NCI-H460 (cell line): ENCODE results near the gene HOXB9. TPM values are rescaled to one million over a fixed set of nuclear protein-coding genes. Genes with fewer than 3 reads are reported as not detected.

Experiments
- DNase-seq: peaks from one replicate; pipeline ENCODE4 v3.0.0-alpha.2; 2016; ENCODE audit warnings: low read depth; ENCODE audit errors: extremely low read depth
- total RNA-seq: library from RNA; depleted of rRNA; stranded (reverse); fragments of >200 nt; shearing (Covaris generic); gene quantifications from 2 replicates; pipeline ENCODE4 v1.2.3, GENCODE V29; 2014

Gene HOXB9
- total RNA-seq, 1 experiment from 2014 or later = 24.7 TPM

GRCh38 chr17:48589060-48589830 is 36.9 kb downstream of the HOXB9 start:
- no peak for DNase-seq

DNA sequence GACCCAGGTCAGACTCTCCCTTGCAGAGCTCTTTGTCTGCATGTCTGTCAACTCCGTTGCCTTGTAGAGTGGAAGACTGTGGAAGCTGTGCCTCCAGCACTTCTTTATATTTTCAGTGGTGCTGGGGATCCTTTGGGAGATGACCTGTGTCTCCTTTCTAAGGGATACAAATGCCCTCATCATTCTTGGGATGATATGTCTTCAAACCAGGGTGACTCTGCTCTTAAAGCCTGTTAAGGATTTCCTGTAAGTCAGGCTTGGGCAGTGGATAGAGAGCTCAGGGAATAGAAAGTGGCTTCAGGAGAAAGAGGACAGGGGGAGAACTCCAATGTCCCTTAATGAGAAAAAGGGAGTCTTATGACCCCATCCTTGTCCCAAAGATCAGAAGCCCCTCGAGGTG is 37.6 kb downstream of the HOXB9 start:
- DNase-seq = no peak

DNA sequence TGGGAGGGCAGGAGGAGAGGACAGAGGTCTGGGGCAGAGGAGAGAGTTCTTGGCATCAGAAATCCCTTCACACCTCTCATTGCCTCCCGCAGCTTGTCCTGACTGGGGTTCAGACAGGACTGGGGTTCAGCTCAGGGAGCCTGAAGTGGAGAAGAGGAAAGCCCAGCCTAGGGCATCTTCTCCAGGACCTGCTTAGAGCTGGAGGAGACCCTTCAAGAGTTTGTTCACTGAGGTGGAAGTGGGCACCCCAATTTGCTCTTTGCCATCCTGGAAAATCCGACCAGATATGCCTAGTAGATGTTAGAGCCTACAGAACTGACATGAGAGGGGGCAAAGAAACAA is 38.1 kb downstream of the HOXB9 start:
- no peak for DNase-seq

DNA sequence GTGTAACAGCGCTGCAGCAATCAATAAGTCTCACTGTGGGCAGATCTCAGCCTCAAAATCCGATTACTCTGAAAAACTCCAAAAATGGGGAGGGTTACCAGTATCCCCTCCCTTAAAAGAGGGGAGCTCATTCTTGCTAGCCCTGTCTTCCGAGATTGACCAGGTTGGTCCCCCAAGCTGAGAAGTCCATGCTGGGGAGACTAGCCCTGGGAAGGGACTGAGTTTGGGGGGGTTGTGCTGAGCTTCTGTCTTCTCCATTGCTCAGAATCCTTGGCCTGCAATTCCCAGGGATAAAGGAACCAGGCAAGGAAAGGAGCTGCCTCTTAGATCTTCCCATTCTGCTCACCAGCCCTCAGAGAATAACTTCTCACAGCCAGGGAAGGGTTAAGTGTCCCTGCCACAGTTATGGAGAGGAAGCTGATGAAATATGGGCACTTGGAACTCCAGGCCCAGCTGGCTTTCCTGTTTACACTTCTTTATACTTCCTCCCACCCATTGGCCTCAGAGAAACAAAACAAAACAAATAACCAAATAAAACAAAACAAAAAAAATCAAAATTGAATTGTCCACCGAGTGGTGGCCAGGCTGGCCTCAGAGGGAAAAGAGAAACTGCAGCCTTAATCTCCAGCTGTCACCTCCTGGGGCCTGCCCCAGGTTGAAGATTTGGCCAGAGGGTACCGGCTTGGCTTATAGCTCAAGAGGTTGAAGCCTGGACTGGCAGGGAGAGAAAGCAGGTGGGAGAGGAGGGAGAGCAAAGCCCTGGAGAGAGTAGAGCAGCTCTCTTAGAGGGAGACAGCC is 38.7 kb downstream of the HOXB9 start:
- no peak for DNase-seq

DNA sequence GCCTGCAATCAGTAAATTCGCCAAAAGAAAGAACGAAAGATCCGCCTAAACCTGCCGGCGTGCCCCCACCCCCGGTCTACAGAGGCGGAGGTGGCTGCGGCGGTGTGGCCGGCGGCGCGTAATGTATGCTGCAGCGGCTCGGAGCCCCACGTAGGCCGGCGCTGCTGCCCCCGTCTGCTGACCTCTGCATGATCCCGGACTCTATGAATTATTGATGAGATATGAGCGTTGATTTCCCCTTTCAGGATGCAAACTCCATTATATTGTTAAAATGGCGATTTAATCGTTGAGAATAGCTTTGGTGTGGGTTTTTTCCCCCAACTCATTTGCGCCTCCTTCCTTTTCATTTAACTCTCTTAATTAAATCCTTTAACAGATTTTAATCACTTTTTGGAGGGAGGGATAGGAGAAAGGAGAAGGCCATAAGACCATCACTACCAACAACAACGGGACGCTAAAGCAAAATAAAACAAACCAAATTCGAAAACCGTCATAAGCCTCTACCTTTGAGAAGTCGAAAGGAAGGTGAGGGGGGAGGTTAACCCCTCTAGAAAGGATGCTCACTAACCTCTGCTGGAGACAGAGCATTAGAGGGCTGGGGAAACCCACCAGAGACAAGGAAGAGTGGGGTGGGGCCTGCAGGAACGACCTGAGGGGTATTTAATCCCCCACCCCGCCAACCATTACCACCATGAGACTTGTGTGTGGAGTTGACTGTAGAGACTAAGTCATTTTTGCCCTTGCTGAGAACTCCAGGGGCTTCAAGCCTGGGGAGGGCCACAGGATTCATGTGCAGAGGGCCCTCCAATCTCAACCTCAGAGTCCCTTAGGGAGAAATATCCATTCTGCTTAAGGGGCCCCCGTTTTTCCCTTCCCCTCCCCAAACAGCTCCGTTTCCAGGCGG is 39.6 kb downstream of the HOXB9 start:
- no peak for DNase-seq

DNA sequence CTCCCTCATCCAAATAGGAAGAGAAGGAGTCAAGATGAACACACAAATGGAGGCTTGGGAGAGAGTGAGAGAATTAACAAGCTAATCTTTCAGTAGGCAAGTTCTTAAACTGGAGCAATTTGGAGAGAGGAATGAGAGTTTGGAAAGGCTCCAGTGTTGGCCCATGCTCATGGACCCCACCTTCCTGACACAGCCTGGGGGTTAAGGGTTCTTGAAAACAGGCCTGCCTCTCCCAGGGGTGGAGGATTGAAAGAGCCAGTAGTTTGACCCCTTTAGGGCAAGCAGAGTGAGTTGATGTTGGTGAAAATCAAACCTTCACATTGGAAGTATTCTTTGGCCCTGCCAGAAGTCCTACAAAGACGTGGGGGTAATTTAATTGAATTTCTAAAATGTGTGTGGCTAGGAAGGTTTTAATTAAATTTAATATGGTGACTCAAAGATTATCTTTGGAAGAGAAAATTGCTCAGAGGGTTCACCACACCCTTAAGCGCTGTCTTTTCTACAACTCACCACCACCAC is 41.9 kb downstream of the HOXB9 start:
- DNase-seq = no peak

DNA sequence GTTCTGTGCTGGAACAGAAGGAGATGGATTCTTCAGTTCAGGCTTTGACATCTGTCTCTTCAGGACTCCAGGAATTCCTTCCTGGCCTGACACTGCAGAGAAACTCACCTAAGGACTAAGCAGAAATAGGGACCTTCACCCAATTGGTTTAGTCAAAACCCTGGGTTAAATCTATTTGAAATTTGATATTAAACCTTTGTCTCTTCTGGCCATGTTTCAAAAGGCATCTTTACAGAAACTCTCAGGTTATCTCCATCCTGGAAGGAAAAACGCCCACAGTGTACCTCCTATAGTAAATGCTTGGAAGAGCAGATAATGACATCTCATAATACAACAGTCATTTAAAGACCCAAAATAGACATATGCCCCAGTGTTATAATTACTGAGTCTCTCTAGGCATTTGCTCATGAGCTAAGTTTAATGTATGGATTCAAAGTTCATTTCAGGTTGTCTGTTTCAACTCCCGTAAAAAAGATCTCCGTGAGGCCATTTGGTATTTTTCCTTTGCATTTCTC is 42.4 kb downstream of the HOXB9 start:
- DNase-seq = no peak

GRCh38 chr17:48582750-48583069 is 43.4 kb downstream of the HOXB9 start:
- no peak for DNase-seq

DNA sequence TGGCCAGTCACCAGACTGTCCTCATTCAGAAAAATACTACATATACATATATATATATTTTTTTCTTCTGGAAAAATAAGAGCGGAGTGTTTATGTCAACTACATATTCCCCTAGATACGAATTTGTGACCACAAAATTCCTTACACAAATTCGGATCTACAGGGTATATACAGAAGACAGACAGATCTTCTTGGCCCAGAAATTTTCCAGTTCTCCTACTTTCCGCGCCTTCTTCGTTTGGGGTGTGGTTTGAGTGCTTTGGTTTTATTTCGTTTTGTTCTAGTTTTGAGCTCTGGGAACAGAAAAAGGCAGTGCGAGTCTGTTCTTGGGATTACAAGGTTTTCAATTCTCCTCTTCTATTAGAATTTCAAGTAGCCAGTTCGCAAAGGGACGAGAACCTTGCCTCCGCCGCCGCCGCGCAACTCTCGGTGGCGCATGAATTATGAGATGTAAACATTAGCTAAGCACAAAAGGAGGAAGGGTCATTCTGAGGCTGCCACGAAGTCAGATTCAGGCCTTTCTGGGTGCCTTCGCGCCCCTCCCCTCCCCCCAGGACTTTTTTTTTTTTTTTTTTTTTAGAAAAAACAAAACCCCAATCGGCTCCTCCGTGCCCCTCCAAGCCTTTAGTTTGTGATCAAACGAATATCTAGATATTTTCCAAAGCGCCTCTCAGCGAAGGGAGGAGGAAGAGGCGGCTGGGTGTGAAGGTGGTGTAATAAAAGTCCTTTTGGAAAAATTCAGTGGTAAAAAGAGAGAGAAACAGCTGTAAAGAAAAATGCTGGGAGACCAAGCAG is 46.2 kb downstream of the HOXB9 start:
- no peak for DNase-seq

- DNase-seq = no peak
These were observed 46.7 kb downstream of the HOXB9 start for GRCh38 chr17:48579471-48579759.

DNA sequence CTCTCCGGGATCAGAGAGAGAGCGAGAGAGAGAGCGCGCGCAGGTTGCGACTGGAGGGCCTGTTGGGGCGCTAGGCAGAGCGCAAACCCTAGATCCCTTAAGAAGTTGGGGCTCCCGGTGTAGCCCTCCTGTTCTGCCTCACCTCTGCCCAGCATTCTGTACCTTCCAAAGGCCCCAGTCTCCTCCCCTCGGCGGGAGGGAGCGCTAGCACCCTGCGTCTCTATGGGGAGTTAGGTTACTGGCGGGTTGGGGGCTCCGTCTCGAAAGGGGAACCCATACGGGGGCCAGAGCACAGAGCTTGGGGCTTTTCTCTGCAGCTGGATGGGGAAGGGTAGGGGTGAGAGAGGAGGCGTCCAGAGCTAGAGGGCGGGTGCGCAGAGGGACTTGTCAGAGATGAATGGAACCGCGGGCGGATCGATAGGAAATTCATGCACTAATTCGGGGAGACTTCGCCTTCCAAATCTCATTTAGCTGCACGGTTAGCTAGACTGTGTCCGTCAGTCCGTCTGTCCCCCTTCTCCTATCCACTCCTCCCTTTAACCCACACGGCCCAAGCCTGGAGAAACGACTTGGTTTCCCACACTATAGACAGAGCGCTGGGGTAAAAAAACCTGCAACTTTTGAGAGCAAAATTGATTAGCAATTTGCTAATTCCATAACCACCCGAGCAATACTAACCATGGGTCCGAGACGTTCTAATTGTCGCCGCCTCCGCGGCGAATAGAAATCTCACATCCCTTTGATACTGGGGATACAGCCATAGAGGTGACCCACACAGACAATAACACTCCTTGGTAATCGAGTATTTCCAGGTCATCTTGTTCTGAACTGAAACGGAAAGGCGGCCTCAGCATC is 47.3 kb downstream of the HOXB9 start:
- no peak for DNase-seq

DNA sequence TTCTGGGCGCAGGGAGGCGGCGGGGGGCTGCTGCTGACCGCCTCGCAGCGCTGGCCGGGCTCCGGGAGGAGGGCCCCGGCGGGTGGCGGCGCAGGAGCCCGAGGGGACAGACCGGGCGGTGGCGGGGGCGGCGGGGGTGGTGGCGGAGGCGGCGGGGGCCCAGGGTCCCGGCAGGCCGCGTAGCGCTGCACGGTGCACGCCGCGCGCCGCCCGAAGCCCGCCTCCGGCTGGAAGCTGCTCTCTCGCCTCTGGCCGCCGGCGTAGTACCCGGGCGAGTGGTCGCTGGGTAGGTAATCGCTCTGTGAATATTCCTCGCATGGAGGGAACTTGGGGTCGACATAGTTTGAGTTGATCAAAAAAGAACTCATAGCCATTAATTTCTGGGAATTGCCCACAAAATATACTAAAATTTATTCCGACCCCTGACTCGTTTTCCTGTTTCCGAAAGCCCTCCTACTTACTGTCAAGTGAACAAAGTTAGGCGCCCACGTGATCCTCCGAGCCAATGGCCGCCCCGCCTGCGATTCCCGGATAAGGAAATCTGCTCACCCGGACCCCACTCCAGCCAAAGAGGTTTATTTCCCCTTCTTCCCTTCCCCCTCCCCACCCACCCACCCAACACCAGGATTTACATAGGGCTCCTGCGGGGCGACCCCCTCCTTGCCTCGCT is 48.1 kb downstream of the HOXB9 start, which contains the start of gene HOXB4:
TSS of gene HOXB4 (minus strand) at position 405 of the 670 bp plus-strand sequence. CDS start at position 374, 31 bp downstream.
- no peak for DNase-seq

DNA sequence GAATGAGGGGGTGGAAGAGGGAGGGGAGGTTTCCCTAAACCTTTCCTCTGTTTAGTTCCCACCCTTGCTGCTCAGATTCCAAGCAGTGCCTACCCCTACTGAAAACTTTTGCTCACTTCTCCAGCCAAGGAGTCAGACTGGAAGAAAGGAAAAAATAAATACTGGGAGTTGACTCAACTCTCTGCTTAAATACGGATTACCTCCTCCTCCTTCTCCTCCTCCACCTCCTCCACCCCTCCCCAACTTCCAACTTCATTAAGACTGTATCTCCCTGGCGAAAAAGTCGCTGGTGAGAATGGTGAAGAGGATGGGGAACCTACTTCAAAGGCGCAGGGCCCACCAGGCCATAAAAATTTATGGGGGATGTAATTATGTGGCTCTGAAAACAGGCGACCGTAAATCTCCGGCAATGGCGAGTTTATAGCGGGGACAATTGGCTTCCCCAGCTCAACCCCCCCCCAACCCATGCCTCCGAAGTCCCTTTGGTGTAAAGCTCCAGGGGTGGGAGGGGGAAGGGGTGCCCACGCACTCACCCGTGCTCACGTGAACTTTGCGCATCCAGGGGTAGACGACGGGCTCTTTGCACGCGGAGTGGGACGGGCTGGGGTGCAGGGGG is 48.7 kb downstream of the HOXB9 start:
- DNase-seq = no peak

DNA sequence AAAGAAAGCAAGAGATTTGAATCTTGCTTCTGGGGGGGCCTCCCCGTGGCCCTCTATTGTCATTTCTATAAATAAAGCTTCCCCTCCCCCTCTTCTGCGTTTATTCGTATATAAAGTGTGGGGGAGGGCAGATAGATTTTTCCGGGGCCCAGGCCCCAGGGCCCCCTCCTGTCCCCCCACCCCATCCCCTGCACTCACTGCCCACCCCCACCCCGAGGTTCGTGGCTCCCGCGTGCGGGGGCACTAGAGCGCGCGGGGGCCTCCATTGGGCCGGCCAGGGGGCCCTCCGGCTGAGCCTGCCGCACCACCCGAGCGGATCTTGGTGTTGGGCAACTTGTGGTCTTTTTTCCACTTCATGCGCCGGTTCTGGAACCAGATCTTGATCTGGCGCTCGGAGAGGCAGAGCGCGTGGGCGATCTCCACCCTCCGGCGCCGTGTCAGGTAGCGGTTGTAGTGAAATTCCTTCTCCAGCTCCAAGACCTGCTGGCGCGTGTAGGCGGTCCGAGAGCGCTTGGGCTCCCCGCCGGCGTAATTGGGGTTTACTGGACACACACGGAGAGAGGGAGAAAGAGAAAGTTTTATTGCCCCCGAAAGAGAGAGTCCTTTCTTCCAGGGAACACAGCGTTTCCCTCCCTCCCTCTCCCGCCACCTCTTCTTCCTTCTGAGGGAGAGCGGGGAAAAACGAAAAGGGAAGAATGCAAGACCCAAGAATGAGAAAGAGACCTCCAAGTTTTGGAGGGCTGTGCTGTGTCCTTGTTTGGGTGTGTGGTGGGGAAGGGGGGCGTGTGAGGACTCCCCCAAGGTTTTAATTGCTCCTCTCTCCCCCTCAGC is 49.5 kb downstream of the HOXB9 start:
- DNase-seq = no peak

GRCh38 chr17:48575673-48576478 is 50.3 kb downstream of the HOXB9 start:
- DNase-seq = no peak

DNA sequence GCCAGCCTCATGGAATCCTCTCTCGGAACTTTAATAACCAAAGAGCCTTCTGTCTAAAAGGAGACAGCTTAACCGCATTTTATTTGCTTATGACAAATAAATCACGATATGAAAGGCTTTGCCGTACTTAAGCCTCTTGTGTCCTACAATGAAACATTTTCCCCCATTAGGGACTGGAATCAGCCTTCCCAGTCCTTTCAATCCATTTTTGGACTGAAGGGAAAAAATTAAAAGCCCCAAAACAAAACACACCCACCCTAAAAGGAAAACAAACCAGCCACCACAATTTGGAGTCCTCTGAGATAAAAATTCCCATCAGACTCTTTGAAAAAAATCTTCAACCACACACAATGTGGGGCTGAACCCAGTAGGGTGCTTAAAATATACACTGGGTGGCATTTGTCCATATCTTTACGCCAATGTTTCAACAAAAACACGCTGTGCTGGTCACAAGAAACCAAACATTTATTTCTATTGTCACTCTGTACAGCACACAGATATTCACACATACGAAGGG is 51.0 kb downstream of the HOXB9 start:
- no peak for DNase-seq
